Activated CD8-positive, alpha-beta memory T cell treated with anti-CD3 and anti-CD28 coated beads, Interleukin-2, amount 50 U/mL, for 24 hours (primary cell): ENCODE results near the gene MFRP.
"Not testable (repeated sequence)": the region's sequence is repeated elsewhere in the genome, so short reads cannot be mapped to it uniquely, and the experiment has no call there.

Experiments used
- DNase-seq: peaks from one replicate; pipeline ENCODE4 v3.0.0-alpha.2; 2020; ENCODE audit errors: extremely low read depth

The MFRP gene

GRCh38 chr11:119346605-119347004 lies at the start of gene MFRP:
Gene MFRP (minus strand): TSS chr11:119346705. CDS start chr11:119346513, 192 bp downstream.
- no peak for DNase-seq

GRCh38 chr11:119391275-119391674 lies 44.8 kb upstream of the MFRP start:
- DNase-seq, result no peak

GRCh38 chr11:119389611-119390254 lies 43.2 kb upstream of the MFRP start:
- DNase-seq, result no peak

GRCh38 chr11:119388103-119388502 lies 41.6 kb upstream of the MFRP start:
- DNase-seq, result no peak

DNA sequence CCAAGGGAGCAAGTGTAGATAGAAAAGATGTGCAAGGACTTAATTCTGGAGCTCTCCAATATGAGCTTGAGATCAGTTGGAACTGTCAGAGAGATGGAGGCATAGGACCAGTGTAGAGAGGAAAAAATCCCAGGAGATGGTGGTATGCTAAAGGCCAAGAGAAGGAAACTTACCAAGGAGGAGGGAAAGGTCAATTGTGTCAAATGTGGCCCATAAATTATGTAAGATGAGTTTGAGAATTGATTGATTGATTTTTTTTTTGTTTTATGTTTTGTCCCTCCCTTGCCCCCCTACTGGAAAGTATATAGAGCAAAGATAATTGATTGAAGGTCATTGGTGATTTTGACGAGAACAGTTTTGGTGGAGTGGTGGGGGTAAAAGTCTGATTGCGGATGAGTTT lies 37.8 kb upstream of the MFRP start:
- DNase-seq, result no peak

DNA sequence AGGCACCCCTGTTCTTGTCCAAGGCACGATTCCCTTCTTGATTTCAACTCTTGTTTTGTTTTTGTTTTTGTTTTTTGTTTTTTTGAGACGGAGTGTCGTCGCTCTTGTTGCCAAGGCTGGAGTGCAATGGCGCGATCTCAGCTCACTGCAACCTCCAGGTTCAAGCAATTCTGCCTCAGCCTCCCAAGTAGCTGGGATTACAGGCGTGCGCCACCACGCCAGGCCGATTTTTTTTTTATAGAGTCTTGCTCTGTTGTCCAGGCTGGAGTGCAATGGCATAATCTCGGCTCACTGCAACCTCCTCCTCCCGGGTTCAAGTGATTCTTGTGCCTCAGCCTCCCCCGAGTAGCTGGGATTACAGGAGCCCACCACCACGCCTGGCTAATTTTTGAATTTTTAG lies 36.0 kb upstream of the MFRP start:
- DNase-seq, result not testable (repeated sequence)

DNA sequence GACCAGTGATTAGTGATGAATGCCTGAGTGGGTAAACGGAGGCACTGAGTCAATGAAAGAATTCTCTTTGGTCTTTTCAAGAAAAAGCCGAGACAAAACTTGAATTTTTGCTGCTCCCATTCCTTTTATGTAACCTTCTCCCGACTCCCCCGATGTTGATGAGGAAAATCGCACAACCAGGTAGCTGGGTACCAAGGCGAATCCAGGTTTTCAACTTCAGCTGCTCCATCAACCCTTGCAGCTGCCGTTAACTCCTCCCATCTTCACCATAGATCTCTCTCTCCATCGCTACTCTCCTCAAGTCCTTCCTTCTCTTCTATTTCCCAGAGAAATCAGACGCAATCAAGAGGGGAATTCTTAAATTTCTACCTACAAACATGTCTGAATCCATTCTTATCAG lies 35.6 kb upstream of the MFRP start:
- DNase-seq, result no peak

DNA sequence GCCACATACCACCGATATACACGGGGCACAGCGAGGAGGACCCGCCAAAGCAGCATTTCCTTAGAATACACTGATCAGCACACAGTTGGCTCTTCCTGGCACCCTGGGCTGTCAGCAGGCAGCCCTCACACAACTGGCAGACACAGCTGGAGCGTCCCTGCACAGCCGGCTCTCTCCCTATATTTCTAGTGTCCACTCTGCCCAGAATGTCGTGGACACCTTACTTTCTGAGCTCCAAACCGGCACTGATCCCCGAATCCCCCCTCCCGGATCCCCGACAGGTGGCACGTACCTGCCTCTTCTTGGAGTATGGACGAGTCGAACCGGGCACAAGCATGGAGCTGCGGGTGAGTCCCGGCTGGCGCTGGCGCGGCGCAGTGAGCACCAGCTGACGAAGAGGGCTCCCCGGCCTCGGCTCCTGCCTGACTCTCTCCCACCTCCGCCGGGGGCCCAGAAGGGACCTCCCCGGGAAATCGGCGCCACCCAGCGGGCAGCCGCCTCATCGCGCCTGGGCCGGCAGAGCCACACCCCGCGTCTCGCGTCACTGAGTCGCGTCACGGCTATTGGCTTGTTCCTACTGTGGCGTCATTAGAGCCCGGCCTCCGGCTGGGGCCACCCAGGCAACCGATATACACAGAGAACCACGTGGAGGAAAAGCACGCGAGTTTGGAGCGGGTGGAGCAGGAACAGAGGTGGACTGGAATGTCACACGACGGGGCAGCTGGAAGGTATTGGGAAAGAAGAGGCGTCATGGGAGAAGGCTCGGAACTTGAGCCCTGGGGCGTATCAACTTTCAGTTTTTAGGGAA lies 34.9 kb upstream of the MFRP start, which contains the start of gene USP2:
USP2 (minus strand) TSS at position 510 of the 808 bp plus-strand sequence. CDS start 8,210 bp downstream, outside the sequence.
- DNase-seq, result peak; percentile 85

DNA sequence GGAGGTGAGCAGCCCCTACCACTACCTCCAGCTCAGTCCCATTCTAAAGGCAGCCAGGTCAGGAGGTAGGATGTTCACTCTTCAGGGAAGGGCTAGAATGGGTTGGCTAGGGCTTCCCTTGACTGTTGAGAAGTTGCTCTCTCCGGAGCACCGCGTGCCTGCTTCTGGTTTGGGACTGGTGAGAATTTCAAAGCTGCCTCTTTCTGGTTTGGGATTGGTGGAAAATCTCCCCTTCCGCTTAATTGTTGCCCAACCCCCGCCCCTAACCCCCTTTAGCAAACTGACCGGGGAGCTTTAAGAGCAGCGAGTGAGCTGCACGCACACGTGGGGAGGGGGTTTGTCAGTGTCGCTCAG lies 34.3 kb upstream of the MFRP start:
- DNase-seq, result no peak

DNA sequence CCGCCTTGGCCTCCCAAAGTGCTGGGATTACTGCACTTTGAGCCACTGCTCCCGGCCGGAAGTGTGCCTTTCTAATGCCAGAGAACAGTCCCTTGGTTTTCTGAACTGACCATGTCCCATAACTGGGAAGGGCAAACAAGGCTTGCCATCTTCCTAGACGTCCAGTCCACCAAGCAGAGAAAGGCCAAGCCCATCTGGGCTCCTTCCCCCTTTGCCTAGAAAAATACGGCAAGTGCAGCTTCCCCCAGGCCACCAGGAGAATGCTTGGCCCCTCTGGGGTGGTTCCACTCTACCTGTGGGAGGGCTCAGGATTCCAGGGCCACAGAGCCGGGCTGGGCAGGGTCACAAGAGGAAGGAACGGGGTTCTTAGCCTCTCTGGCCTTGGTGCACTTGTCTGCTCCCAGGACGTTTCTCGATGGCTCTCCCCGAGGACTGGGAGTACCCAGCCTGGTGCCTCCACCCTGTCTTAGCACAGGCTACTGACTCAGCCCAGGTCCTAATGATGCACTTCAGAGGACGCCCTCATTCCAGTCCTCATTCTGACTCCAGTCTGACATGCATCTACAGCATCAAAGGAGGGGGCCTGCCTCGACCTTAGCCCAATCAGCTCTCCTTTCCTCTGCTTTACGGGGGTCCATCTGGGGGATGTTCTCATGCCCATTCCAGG lies 33.8 kb upstream of the MFRP start:
- no peak for DNase-seq

- no peak for DNase-seq
Measured at GRCh38 chr11:119378851-119379465, 32.5 kb upstream of the MFRP start.

GRCh38 chr11:119377961-119378667 lies 31.6 kb upstream of the MFRP start:
- DNase-seq, result no peak

- DNase-seq, result no peak
Measured at GRCh38 chr11:119377112-119377901, 30.8 kb upstream of the MFRP start.

- no peak for DNase-seq
Measured at GRCh38 chr11:119376197-119376847, 29.8 kb upstream of the MFRP start.

DNA sequence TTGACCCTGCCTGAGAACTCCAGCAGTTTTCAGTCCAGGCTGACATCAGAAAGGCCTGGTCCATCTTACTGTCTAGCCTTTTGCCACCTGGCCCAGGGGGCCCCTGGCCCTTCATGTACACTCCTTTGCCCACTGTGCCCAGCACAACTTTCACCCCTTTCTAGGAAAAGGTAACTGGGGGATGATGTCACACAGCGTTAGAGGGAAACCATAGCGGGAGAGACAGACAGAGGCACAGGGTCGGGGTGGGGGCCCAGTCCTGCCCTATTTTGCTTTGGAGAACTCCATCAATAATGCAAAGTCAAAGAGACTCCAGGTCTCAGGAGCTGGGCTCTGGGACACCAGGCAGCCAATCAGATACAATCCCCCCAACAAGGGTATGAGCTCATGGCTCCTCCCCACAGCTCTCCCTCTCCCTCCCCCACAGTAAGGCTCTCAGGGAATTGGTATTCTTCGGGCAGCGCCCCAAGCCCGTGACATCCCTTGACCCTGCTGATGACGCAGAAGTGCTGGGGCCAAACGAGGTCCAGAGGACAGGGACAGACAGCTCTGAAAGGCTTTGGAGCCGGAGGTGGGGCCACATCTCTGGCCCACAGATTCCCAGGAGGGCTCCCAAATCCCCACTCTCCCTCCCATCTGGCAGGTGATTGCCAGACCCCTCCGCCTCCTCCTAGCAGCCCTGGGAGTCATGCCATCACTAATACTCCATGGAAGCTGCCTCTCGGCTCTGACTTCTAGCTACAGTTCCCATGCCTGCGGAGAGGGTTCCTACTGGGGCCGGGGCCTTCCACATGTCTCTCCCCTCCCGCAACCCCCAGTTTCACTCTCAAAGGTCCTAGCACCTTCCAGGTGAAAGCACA lies 29.1 kb upstream of the MFRP start:
- DNase-seq, result no peak

DNA sequence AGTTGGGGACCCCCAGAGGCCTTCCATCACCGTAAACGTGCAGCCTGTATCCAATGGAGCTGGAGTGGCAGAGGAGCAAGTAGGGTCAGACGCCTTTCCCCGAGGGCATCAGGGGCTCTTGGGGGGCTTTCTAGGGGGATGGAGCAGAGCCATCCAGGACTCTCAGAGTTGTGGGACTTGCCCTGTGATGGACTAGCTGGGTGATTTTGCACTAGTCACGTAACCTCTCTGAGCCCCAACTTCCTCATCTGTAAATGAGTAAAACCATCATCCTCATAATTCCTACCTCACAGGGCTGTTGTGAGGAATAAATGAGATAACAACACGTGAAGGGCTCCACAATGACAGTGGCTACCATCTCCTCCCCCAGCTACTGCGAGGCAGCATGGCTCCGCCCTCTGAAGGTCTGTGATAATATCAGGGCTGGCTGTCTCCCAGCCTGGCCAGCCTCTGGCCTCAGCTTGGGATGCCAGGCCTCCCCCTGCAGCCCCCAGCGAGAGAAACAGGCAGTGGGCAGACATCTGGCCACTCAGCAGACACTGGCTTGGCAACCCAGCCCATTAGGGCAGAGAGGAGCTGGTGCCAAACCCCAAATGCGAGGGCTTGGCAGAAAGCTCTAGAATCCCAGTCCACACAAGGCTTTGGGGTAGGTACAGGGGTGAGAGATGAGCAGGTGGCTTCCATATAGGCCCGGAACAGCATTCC lies 28.3 kb upstream of the MFRP start:
- no peak for DNase-seq

DNA sequence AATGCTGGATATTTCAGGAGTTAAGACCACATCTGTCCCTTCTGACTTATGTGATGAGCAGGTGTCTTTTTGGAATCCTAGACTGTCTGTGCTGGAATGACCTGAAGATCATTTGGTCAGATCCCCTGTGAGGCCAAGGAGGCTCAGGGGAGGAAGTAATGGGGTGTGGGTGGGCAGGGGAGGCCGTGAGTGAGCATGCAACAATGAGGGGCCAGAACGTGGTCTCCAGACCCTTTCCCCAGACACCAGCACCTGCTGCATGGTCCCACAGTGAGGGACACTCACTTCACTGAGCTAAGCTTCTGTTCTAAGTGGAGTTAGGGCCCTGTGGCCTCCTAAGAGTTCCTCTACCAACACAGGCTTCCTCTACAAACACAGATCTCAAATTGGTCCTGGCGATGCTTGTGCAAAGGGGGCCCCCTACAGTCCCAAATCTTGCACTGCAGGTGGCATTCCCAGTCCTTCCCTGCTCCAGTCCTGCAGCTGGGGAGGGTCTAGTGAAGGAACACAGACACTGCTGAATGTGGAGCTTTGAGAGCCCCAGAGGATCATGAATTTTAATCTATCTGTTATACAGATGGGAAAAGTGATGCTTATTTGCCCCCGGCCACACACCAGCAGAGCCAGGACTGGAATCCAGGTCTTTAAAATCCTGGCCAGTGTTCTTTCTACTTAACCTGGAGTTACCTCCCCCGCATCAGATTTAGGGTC lies 27.6 kb upstream of the MFRP start:
- no peak for DNase-seq
